ENCODE measurements around the gene DDX41.

Gene DDX41

DNA sequence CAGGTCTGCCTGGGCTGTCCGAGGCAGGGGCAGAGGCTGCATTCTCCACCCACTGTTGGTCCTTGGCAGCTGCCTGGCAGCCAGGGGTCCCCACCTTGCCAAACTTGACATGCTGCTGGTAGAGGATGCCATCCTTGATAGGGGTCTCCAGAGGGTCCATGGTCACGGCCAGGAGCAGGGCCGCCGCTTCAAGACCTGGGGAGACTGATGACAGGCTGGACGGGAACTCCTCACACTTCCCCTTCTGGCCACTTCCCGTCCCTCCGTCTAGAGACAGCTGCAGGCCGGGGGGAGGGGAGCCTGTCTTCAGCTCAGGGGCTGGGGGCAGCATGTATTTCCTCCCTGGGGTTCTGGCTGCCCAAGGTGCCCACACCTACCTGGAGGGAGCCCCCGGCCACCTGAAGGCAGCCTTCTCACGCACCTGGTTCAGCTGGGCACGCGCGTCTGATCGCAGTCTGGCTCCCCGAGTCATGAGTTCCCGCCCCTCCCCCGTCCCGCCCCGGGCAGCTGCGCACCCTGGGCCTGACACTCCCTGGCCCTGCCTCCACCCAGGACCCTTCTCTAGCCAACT lies 7.3 kb downstream of the DDX41 start, which contains the start of gene DOK3:
Gene DOK3 (minus strand): TSS at position 446 of the 571 bp plus-strand sequence. CDS start 286 bp downstream, at position 160.
- peak; percentile 81 to 84 for DNase-seq (ENCODE audit: low read depth in 1 of 2, low spot score in 1 of 2)
- peak within 1 kb of the TSS; percentile 96 for H3K27ac ChIP-seq (replicated peaks)
- peak within 1 kb of the TSS; percentile 84 for H3K4me3 ChIP-seq (replicated peaks; ENCODE audit: insufficient read depth, low read length)
- no peak for TF ChIP-seq GABPA (IDR thresholded peaks at IDR 0.05; ENCODE audit: low read depth)
- TF ChIP-seq, protein P1, sequence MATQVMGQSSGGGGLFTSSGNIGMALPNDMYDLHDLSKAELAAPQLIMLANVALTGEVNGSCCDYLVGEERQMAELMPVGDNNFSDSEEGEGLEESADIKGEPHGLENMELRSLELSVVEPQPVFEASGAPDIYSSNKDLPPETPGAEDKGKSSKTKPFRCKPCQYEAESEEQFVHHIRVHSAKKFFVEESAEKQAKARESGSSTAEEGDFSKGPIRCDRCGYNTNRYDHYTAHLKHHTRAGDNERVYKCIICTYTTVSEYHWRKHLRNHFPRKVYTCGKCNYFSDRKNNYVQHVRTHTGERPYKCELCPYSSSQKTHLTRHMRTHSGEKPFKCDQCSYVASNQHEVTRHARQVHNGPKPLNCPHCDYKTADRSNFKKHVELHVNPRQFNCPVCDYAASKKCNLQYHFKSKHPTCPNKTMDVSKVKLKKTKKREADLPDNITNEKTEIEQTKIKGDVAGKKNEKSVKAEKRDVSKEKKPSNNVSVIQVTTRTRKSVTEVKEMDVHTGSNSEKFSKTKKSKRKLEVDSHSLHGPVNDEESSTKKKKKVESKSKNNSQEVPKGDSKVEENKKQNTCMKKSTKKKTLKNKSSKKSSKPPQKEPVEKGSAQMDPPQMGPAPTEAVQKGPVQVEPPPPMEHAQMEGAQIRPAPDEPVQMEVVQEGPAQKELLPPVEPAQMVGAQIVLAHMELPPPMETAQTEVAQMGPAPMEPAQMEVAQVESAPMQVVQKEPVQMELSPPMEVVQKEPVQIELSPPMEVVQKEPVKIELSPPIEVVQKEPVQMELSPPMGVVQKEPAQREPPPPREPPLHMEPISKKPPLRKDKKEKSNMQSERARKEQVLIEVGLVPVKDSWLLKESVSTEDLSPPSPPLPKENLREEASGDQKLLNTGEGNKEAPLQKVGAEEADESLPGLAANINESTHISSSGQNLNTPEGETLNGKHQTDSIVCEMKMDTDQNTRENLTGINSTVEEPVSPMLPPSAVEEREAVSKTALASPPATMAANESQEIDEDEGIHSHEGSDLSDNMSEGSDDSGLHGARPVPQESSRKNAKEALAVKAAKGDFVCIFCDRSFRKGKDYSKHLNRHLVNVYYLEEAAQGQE (IDR thresholded peaks at IDR 0.05; ENCODE audit: insufficient replicate concordance, low read depth): no peak
- TF ChIP-seq POLR2AphosphoS5 (IDR thresholded peaks at IDR 0.05; ENCODE audit: low read depth): no peak; the same call in none of the 2 replicates
- TF ChIP-seq, protein P2, sequence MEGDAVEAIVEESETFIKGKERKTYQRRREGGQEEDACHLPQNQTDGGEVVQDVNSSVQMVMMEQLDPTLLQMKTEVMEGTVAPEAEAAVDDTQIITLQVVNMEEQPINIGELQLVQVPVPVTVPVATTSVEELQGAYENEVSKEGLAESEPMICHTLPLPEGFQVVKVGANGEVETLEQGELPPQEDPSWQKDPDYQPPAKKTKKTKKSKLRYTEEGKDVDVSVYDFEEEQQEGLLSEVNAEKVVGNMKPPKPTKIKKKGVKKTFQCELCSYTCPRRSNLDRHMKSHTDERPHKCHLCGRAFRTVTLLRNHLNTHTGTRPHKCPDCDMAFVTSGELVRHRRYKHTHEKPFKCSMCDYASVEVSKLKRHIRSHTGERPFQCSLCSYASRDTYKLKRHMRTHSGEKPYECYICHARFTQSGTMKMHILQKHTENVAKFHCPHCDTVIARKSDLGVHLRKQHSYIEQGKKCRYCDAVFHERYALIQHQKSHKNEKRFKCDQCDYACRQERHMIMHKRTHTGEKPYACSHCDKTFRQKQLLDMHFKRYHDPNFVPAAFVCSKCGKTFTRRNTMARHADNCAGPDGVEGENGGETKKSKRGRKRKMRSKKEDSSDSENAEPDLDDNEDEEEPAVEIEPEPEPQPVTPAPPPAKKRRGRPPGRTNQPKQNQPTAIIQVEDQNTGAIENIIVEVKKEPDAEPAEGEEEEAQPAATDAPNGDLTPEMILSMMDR (IDR thresholded peaks at IDR 0.05; ENCODE audit: insufficient read depth, low read length): no peak
- TF ChIP-seq SPI1 (IDR thresholded peaks at IDR 0.05; ENCODE audit: borderline replicate concordance, low read depth): peak; percentile 97
- H3K27me3 ChIP-seq (ENCODE audit: insufficient read depth, poor library complexity, severe bottlenecking): no peaks in the 10 kb centered on the region

- H3K4me3 ChIP-seq (replicated peaks; ENCODE audit: insufficient read depth, low read length): peak overlapping the region; percentile 84
- peak overlapping the region; percentile 96 for H3K27ac ChIP-seq (replicated peaks)
- H3K27me3 ChIP-seq (ENCODE audit: insufficient read depth, poor library complexity, severe bottlenecking): no peaks in the 10 kb centered on the region
- DNase-seq (ENCODE audit: low read depth in 1 of 2, low spot score in 1 of 2): peak in 1 of 2 experiments; percentile 72
- TF ChIP-seq POLR2AphosphoS5 (IDR thresholded peaks at IDR 0.05; ENCODE audit: low read depth): peak; percentile 51; the same call in 1 of the 2 replicates
- TF ChIP-seq, protein P2 (IDR thresholded peaks at IDR 0.05; ENCODE audit: insufficient read depth, low read length): no peak
Measured at GRCh38 chr5:177508837-177509236, 7.9 kb downstream of the DDX41 start.

DNA sequence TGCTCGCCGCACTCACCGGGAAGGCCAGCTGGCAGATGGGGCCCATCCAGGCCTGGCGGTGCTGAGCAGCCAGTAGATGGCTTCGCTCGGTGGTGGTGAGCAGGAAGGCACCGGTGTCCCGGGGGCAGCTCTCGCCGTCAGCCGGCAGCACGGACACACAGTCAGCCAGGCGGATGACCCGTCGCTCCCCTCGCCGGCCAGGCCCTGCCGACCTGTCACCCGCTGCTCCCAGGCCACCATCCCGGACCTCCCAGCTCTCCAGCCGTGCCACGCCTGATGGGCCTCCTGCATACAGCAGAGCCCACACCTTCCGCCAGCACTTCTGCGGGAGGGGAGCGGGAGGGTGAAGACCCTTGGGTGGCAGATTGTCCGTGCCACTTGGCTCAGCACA lies 8.5 kb downstream of the DDX41 start:
- H3K27me3 ChIP-seq (ENCODE audit: insufficient read depth, poor library complexity, severe bottlenecking): no peaks in the 10 kb centered on the region
- TF ChIP-seq SPI1 (IDR thresholded peaks at IDR 0.05; ENCODE audit: borderline replicate concordance, low read depth): no peak
- TF ChIP-seq, protein P1 (IDR thresholded peaks at IDR 0.05; ENCODE audit: insufficient replicate concordance, low read depth): peak; percentile 2
- H3K4me3 ChIP-seq (replicated peaks; ENCODE audit: insufficient read depth, low read length): peak overlapping the region; percentile 84
- peak overlapping the region; percentile 96 for H3K27ac ChIP-seq (replicated peaks)
- no peak for DNase-seq (ENCODE audit: low read depth in 1 of 2, low spot score in 1 of 2)

GRCh38 chr5:177507596-177508220 lies 9.1 kb downstream of the DDX41 start:
- TF ChIP-seq POLR2AphosphoS5 (IDR thresholded peaks at IDR 0.05; ENCODE audit: low read depth): no peak
- TF ChIP-seq, protein P1 (IDR thresholded peaks at IDR 0.05; ENCODE audit: insufficient replicate concordance, low read depth): peak; percentile 6
- TF ChIP-seq GABPA (IDR thresholded peaks at IDR 0.05; ENCODE audit: low read depth): no peak
- TF ChIP-seq, protein P2 (IDR thresholded peaks at IDR 0.05; ENCODE audit: insufficient read depth, low read length): peak; percentile 9
- TF ChIP-seq SPI1 (IDR thresholded peaks at IDR 0.05; ENCODE audit: borderline replicate concordance, low read depth): peak; percentile 83; the same call in 1 of the 2 replicates
- no peaks in the 10 kb centered on the region for H3K27me3 ChIP-seq (ENCODE audit: insufficient read depth, poor library complexity, severe bottlenecking)
- peak in 1 of 2 experiments; percentile 73 for DNase-seq (ENCODE audit: low read depth in 1 of 2, low spot score in 1 of 2)
- peak overlapping the region; percentile 96 for H3K27ac ChIP-seq (replicated peaks)
- H3K4me3 ChIP-seq (replicated peaks; ENCODE audit: insufficient read depth, low read length): peak overlapping the region; percentile 84
